Testis (tissue), 3 donors: ENCODE measurements around the gene GPC3. TPM values are rescaled to one million over a fixed set of nuclear protein-coding genes. Genes with fewer than 3 reads are reported as not detected.

Experiments
- DNase-seq: peaks from one replicate; pipeline ENCODE4 v3.0.0-alpha.2; 2019
- H3K27ac ChIP-seq, 2 donors: fragments of 200-600 bp; sonication (generic); one replicate each; pipeline ENCODE4 v1.5.1; 2019
- H3K27me3 ChIP-seq: fragments of 200-600 bp; sonication (generic); one replicate; pipeline ENCODE4 v1.5.1; 2019
- H3K36me3 ChIP-seq: fragments of 200-600 bp; sonication (generic); one replicate; pipeline ENCODE4 v1.5.1; 2017; ENCODE audit warnings: low read depth; ENCODE audit errors: missing control alignments
- H3K4me1 ChIP-seq: fragments of 200-600 bp; sonication (generic); one replicate; pipeline ENCODE4 v1.5.1; 2019
- H3K4me3 ChIP-seq, 2 donors: fragments of 200-600 bp; sonication (generic); one replicate each; pipeline ENCODE4 v1.5.1; 2017 to 2019
- H3K9me3 ChIP-seq: fragments of 200-600 bp; sonication (generic); one replicate; pipeline ENCODE4 v1.5.1; 2017
- CTCF ChIP-seq, 3 experiments: fragments of 450-650 bp in 2 of 3; fragments of 200-600 bp in 1 of 3; sonication (generic) in 1 of 3; IDR thresholded peaks; one replicate each; pipeline ENCODE4 v1.5.1; 2016 to 2019; ENCODE audit warnings: antibody characterized with exemption in 3 of 3, mild to moderate bottlenecking in 2 of 3, moderate library complexity in 1 of 3
- POLR2A ChIP-seq: fragments of 450-650 bp; IDR thresholded peaks from one replicate; pipeline ENCODE4 v1.6.1; 2017; ENCODE audit warnings: antibody characterized with exemption, mild to moderate bottlenecking, moderate library complexity
- WGBS, 2 donors: methylation state at CpG; one replicate each; pipeline ENCODE4 v1.1.5; 2018; 5-methylcytosine and 5-hydroxymethylcytosine counted together
- intact Hi-C: fragments of 100-400 bp; cut with DNase I; formaldehyde crosslinking; loops from one replicate; pipeline ENCODE4 v1.15.1; 2023; ENCODE audit warnings: low total_unique reads
- polyA plus RNA-seq: library from polyadenylated mRNA; stranded (reverse); fragments of 350-450 nt; fragmentation: Illumina TruSeq; extraction: RNeasy Lipid Tissue Mini Kit (QIAGEN cat#74804); gene quantifications from one replicate; pipeline ENCODE4 v1.2.3, GENCODE V29; 2014; ENCODE audit warnings: low read depth, low replicate concordance; ENCODE audit not compliant: insufficient read depth
- total RNA-seq, 2 donors: library from RNA; depleted of rRNA; stranded (reverse); fragments of >200 nt; gene quantifications; one replicate each; pipeline ENCODE4 v1.2.3, GENCODE V29; 2016

Gene GPC3
- total and polyA plus RNA-seq, 3 donors from 2014 or later, result 4.9 to 12.9 (median 5.4) TPM

GRCh38 chrX:133670383-133670782, 315.0 kb downstream of the GPC3 start:
- Histone ChIP-seq H3K4me3 (no peak overlapping the region), H3K36me3 (no peaks in the 10 kb centered on the region), H3K27ac (no peak overlapping the region), H3K4me1 (no peaks in the 10 kb centered on the region), H3K9me3 (no peaks in the 10 kb centered on the region), H3K27me3 (no peaks in the 10 kb centered on the region)
- WGBS, 2 donors, result 17 to 28% methylated on average over 4 of the region's 4 CpGs
- intact Hi-C loops, result no loop called here
- no peak for TF ChIP-seq POLR2A
- peak; percentile 59 to 74 (median 68) for TF ChIP-seq CTCF (IDR thresholded peaks at IDR 0.05)
- peak; percentile 21 for DNase-seq

- Histone ChIP-seq H3K4me3 (no peak overlapping the region), H3K4me1 (no peaks in the 10 kb centered on the region), H3K27ac (no peak overlapping the region), H3K27me3 (no peaks in the 10 kb centered on the region), H3K36me3 (no peaks in the 10 kb centered on the region), H3K9me3 (no peaks in the 10 kb centered on the region)
- no peak for DNase-seq
- intact Hi-C loops, result no loop called here
- WGBS, 2 donors, result 92 to 93% methylated on average over 2 to 5 of the region's 5 CpGs
- TF ChIP-seq CTCF (IDR thresholded peaks at IDR 0.05), result no peak
- no peak for TF ChIP-seq POLR2A
Measured at GRCh38 chrX:133669214-133669613, 316.2 kb downstream of the GPC3 start.

- intact Hi-C loops, result no loop called here
Measured at GRCh38 chrX:133668225-133668931, 317.0 kb downstream of the GPC3 start.

GRCh38 chrX:133666256-133666655, 319.1 kb downstream of the GPC3 start:
- TF ChIP-seq POLR2A (no peak), CTCF (IDR thresholded peaks at IDR 0.05) (no peak)
- no peak for DNase-seq
- intact Hi-C loops, result no loop called here
- H3K9me3 ChIP-seq, result no peaks in the 10 kb centered on the region
- no peaks in the 10 kb centered on the region for H3K36me3 ChIP-seq
- no peak overlapping the region for H3K4me3 ChIP-seq
- H3K27ac ChIP-seq, result no peak overlapping the region
- no peaks in the 10 kb centered on the region for H3K27me3 ChIP-seq
- no peaks in the 10 kb centered on the region for H3K4me1 ChIP-seq

More at GRCh38 chrX:133668225-133668931, 317.0 kb downstream of the GPC3 start:
- Histone ChIP-seq H3K9me3 (no peaks in the 10 kb centered on the region), H3K4me1 (no peaks in the 10 kb centered on the region), H3K27me3 (no peaks in the 10 kb centered on the region), H3K36me3 (no peaks in the 10 kb centered on the region), H3K27ac (no peak overlapping the region), H3K4me3 (no peak overlapping the region)
- DNase-seq, result no peak
- 90 to 93% methylated on average over 3 of the region's 3 CpGs for WGBS, 2 donors
- TF ChIP-seq CTCF (IDR thresholded peaks at IDR 0.05) (no peak), POLR2A (no peak)
